ENCODE data around the gene ING1. TPM values are rescaled to one million over a fixed set of nuclear protein-coding genes. Genes with fewer than 3 reads are reported as not detected.

The ING1 gene, protein sequence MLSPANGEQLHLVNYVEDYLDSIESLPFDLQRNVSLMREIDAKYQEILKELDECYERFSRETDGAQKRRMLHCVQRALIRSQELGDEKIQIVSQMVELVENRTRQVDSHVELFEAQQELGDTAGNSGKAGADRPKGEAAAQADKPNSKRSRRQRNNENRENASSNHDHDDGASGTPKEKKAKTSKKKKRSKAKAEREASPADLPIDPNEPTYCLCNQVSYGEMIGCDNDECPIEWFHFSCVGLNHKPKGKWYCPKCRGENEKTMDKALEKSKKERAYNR
- polyA plus RNA-seq (2011; rRNA removed) = 5.1 and 8.6 TPM in 2 replicates
- 24.6 and 25.6 TPM in 2 replicates for polyA plus RNA-seq (2012; cell fraction: cytosol; rRNA removed)
- polyA plus RNA-seq (2012; cell fraction: nucleus; rRNA removed) = 16.7 and 21.0 TPM in 2 replicates
- 6.9 to 7.9 TPM (median 7.2 TPM) in 3 replicates for polyA plus RNA-seq (2017; fragmentation: RNase III; extraction: RNeasy Plus Mini Kit Qiagen cat#74134 plus additional on column Dnase treatment)
- polyA minus RNA-seq (2011; rRNA and poly(A)+ RNA removed) = 5.1 and 5.4 TPM in 2 replicates

DNA sequence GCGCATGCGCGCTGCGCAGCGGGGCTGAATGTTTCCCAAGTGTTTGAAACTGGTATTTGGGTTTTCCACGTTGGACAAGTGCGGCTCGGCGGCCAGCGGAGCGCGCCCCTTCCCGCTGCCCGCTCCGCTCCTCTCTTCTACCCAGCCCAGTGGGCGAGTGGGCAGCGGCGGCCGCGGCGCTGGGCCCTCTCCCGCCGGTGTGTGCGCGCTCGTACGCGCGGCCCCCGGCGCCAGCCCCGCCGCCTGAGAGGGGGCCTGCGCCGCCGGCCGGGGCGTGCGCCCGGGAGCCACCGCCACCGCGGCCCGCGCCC, at the start of gene ING1:
TSS of gene ING1 (plus strand) at position 59 of the 311 bp plus-strand sequence. CDS start 450 bp downstream, outside the sequence.
- TF ChIP-seq, protein P1, sequence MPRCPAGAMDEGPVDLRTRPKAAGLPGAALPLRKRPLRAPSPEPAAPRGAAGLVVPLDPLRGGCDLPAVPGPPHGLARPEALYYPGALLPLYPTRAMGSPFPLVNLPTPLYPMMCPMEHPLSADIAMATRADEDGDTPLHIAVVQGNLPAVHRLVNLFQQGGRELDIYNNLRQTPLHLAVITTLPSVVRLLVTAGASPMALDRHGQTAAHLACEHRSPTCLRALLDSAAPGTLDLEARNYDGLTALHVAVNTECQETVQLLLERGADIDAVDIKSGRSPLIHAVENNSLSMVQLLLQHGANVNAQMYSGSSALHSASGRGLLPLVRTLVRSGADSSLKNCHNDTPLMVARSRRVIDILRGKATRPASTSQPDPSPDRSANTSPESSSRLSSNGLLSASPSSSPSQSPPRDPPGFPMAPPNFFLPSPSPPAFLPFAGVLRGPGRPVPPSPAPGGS (IDR thresholded peaks at IDR 0.05) = 0 out of 3 replicates have a peak, but pooled peaks have one; percentile 2
- TF ChIP-seq BHLHE40 (IDR thresholded peaks at IDR 0.05; ENCODE audit: low read depth, low read length) = no peak
- WGBS (ENCODE audit: missing lambda C conversion rate) = no CpG with 5 or more reads among the region's 45 CpGs
- ATAC-seq (peak in 1 of 2 experiments; percentile 6; a peak in 2 of 6 replicates), DNase-seq (ENCODE audit: low read depth in 1 of 2, low spot score in 1 of 2) (no peak), FAIRE-seq (no peak)
- peak within 1 kb of the TSS; percentile 82 for H3K4me2 ChIP-seq
- peak within 1 kb of the TSS; percentile 93 for H3K4me3 ChIP-seq
- no peaks in the 10 kb centered on the region for H3K9me3 ChIP-seq
- peak within 1 kb of the TSS; percentile 98 to 99 for H3K27ac ChIP-seq
- ChIA-PET POLR2A (no interaction called here), CTCF (no interaction called here)
- H3K4me1 ChIP-seq = peaks cover 18% of the 10 kb centered on the region; the same call in 2 of the 3 replicates

DNA sequence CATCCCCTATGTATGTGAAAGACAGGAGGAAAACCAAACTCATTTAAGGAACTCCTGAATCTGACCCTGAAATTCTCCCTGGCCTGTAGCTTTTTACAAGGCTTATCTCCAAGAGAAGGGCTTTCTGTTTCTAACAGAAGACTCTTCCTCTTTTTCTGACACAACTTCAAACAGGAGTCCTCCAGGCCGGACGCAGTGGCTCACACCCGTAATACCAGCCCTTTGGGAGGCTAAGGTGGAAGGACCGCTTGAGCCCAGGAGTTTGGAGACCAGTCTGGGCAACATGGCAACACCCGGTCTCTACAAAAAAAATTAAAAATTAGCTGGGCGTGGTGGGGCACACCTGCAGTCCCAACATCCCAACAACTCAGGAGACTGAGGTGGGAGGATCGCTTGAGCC, 49.5 kb upstream of the ING1 start:
- FAIRE-seq (no peak), DNase-seq (ENCODE audit: low read depth in 1 of 2, low spot score in 1 of 2) (no peak), ATAC-seq (no peak)
- TF ChIP-seq RFX5 (IDR thresholded peaks at IDR 0.05) = no peak
- TF ChIP-seq HOXB13 (CRISPR knock-in tag; IDR thresholded peaks at IDR 0.05; ENCODE audit: low read depth) = no peak
- no peak for TF ChIP-seq ZFP36 (IDR thresholded peaks at IDR 0.05; ENCODE audit: borderline replicate concordance, partially characterized antibody)
- no peak for TF ChIP-seq JUNB (IDR thresholded peaks at IDR 0.05)
- no peak for TF ChIP-seq FOSB (CRISPR knock-in tag; IDR thresholded peaks at IDR 0.05)
- no peak for TF ChIP-seq SREBF2 (IDR thresholded peaks at IDR 0.05)
- TF ChIP-seq, protein P2, sequence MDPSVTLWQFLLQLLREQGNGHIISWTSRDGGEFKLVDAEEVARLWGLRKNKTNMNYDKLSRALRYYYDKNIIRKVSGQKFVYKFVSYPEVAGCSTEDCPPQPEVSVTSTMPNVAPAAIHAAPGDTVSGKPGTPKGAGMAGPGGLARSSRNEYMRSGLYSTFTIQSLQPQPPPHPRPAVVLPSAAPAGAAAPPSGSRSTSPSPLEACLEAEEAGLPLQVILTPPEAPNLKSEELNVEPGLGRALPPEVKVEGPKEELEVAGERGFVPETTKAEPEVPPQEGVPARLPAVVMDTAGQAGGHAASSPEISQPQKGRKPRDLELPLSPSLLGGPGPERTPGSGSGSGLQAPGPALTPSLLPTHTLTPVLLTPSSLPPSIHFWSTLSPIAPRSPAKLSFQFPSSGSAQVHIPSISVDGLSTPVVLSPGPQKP (IDR thresholded peaks at IDR 0.05; ENCODE audit: low read depth, low read length) = no peak
- no peak for TF ChIP-seq BHLHE40 (IDR thresholded peaks at IDR 0.05; ENCODE audit: low read depth, low read length)
- TF ChIP-seq HOXA7 (CRISPR knock-in tag; IDR thresholded peaks at IDR 0.05) = no peak
- TF ChIP-seq EHMT2 (IDR thresholded peaks at IDR 0.05; ENCODE audit: low read depth) = no peak
- no peak for TF ChIP-seq TP53 (CRISPR knock-in tag; IDR thresholded peaks at IDR 0.05)
- no peak for TF ChIP-seq CHD2 (IDR thresholded peaks at IDR 0.05; ENCODE audit: low read length, partially characterized antibody)
- no peak for TF ChIP-seq MAZ (IDR thresholded peaks at IDR 0.05; ENCODE audit: borderline replicate concordance, low read depth, low read length)
- no peak for TF ChIP-seq CBX2 (IDR thresholded peaks at IDR 0.05; ENCODE audit: borderline replicate concordance, low read depth)
- TF ChIP-seq CHD4 (IDR thresholded peaks at IDR 0.05; ENCODE audit: borderline replicate concordance) = no peak
- no peak for TF ChIP-seq ZSCAN20 (CRISPR knock-in tag; IDR thresholded peaks at IDR 0.05)
- TF ChIP-seq, protein P3, sequence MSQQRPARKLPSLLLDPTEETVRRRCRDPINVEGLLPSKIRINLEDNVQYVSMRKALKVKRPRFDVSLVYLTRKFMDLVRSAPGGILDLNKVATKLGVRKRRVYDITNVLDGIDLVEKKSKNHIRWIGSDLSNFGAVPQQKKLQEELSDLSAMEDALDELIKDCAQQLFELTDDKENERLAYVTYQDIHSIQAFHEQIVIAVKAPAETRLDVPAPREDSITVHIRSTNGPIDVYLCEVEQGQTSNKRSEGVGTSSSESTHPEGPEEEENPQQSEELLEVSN (IDR thresholded peaks at IDR 0.05; ENCODE audit: borderline replicate concordance, low read depth) = no peak
- TF ChIP-seq, protein P4, sequence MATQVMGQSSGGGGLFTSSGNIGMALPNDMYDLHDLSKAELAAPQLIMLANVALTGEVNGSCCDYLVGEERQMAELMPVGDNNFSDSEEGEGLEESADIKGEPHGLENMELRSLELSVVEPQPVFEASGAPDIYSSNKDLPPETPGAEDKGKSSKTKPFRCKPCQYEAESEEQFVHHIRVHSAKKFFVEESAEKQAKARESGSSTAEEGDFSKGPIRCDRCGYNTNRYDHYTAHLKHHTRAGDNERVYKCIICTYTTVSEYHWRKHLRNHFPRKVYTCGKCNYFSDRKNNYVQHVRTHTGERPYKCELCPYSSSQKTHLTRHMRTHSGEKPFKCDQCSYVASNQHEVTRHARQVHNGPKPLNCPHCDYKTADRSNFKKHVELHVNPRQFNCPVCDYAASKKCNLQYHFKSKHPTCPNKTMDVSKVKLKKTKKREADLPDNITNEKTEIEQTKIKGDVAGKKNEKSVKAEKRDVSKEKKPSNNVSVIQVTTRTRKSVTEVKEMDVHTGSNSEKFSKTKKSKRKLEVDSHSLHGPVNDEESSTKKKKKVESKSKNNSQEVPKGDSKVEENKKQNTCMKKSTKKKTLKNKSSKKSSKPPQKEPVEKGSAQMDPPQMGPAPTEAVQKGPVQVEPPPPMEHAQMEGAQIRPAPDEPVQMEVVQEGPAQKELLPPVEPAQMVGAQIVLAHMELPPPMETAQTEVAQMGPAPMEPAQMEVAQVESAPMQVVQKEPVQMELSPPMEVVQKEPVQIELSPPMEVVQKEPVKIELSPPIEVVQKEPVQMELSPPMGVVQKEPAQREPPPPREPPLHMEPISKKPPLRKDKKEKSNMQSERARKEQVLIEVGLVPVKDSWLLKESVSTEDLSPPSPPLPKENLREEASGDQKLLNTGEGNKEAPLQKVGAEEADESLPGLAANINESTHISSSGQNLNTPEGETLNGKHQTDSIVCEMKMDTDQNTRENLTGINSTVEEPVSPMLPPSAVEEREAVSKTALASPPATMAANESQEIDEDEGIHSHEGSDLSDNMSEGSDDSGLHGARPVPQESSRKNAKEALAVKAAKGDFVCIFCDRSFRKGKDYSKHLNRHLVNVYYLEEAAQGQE (IDR thresholded peaks at IDR 0.05) = no peak
- Histone ChIP-seq H3K4me3 (no peak overlapping the region), H3K4me2 (no peak overlapping the region), H3K27ac (no peak overlapping the region), H3K9me3 (no peaks in the 10 kb centered on the region; the same call in 2 of the 3 replicates), H3K4me1 (no peaks in the 10 kb centered on the region)
- ChIA-PET CTCF (interaction anchor here (1.5 kb wide), 1 partner anchor 16 kb away, joined by 4 read pairs; no protein-coding TSS in a partner anchor), POLR2A (no interaction called here)
- 98% methylated on average over 7 of the region's 7 CpGs for WGBS (ENCODE audit: missing lambda C conversion rate)
